LNCAP (cell line): ENCODE results near the gene CYP4Z1.

ENCODE experiments used
- TF ChIP-seq, protein P1 (sequence below): fragments of 450-650 bp; IDR thresholded peaks from 2 replicates; pipeline ENCODE4 v1.5.1; 2017; ENCODE audit warnings: mild to moderate bottlenecking

CYP4Z1 gene

DNA sequence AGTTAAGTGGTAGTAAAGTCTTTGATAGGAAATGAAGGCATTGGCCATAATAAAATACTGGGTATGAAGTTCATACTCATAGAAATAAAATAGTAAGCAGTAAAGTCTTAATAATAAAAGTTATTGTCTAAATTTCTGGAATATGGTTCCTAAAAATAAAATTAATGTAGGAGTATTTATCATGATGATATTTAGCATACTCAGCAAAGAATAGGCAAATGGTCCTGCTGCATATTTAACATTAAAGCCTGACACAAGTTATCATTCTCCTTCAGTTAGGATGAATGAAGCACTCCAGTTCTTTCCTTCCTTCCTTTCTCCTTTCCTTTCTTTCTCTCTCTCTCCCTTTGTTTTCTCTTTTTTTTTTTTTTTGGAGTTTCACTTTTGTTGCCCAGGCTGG lies 97.5 kb downstream of the CYP4Z1 start:
- TF ChIP-seq, protein P1, sequence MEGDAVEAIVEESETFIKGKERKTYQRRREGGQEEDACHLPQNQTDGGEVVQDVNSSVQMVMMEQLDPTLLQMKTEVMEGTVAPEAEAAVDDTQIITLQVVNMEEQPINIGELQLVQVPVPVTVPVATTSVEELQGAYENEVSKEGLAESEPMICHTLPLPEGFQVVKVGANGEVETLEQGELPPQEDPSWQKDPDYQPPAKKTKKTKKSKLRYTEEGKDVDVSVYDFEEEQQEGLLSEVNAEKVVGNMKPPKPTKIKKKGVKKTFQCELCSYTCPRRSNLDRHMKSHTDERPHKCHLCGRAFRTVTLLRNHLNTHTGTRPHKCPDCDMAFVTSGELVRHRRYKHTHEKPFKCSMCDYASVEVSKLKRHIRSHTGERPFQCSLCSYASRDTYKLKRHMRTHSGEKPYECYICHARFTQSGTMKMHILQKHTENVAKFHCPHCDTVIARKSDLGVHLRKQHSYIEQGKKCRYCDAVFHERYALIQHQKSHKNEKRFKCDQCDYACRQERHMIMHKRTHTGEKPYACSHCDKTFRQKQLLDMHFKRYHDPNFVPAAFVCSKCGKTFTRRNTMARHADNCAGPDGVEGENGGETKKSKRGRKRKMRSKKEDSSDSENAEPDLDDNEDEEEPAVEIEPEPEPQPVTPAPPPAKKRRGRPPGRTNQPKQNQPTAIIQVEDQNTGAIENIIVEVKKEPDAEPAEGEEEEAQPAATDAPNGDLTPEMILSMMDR = no peak
